Glutamatergic neuron (in vitro differentiated cells): ENCODE data around the gene MYL10. TPM values are rescaled to one million over a fixed set of nuclear protein-coding genes. Genes with fewer than 3 reads are reported as not detected.

Experiments used
- DNase-seq: peaks from one replicate; pipeline ENCODE4 v3.0.0; 2022
- H3K27ac Mint-ChIP-seq: one replicate; pipeline ENCODE4 v1.8.0; 2020; ENCODE audit warnings: mild to moderate bottlenecking, mixed read lengths, inconsistent platforms; ENCODE audit not compliant: unreplicated experiment
- H3K27me3 Mint-ChIP-seq: one replicate; pipeline ENCODE4 v1.8.0; 2020; ENCODE audit warnings: mild to moderate bottlenecking, moderate library complexity, mixed read lengths, inconsistent platforms; ENCODE audit not compliant: unreplicated experiment
- H3K36me3 Mint-ChIP-seq: one replicate; pipeline ENCODE4 v1.8.0; 2020; ENCODE audit warnings: mild to moderate bottlenecking, mixed read lengths, inconsistent platforms; ENCODE audit not compliant: unreplicated experiment
- H3K4me1 Mint-ChIP-seq: one replicate; pipeline ENCODE4 v1.8.0; 2020; ENCODE audit warnings: mild to moderate bottlenecking, low read depth, mixed read lengths, inconsistent platforms; ENCODE audit not compliant: unreplicated experiment
- H3K4me3 Mint-ChIP-seq: one replicate; pipeline ENCODE4 v1.8.0; 2020; ENCODE audit warnings: mild to moderate bottlenecking, mixed read lengths, inconsistent platforms; ENCODE audit not compliant: unreplicated experiment
- H3K9me3 Mint-ChIP-seq: one replicate; pipeline ENCODE4 v1.8.0; 2020; ENCODE audit warnings: mild to moderate bottlenecking, moderate library complexity, mixed read lengths, inconsistent platforms; ENCODE audit not compliant: unreplicated experiment
- CTCF ChIP-seq: fragments of 200-600 bp; sonication (generic); IDR thresholded peaks from one replicate; pipeline ENCODE4 v1.5.0; 2021; ENCODE audit not compliant: partially characterized antibody, unreplicated experiment
- total RNA-seq: library from RNA; stranded (reverse); fragmentation: NEBNext Ultra II Directional; extraction: Animal tissue kit (Norgen Biotek cat#: 25700); gene quantifications from one replicate; pipeline ENCODE4 v1.2.1, GENCODE V29; 2021; ENCODE audit not compliant: unreplicated experiment

MYL10 gene
- total RNA-seq, 1 donor from 2014 or later: not detected

- Mint-ChIP-seq H3K4me3 (no peak overlapping the region), H3K9me3 (peaks cover 2% of the 10 kb centered on the region), H3K27ac (no peak overlapping the region), H3K36me3 (no peaks in the 10 kb centered on the region), H3K4me1 (no peaks in the 10 kb centered on the region), H3K27me3 (peaks cover 8% of the 10 kb centered on the region)
- TF ChIP-seq CTCF: no peak
- DNase-seq: no peak
Observed at GRCh38 chr7:101666293-101666692, 37.2 kb upstream of the MYL10 start.

GRCh38 chr7:101664893-101665471 is 35.9 kb upstream of the MYL10 start:
- no peak for TF ChIP-seq CTCF
- H3K27me3 Mint-ChIP-seq: peaks cover 6% of the 10 kb centered on the region
- DNase-seq: no peak
- H3K9me3 Mint-ChIP-seq: peaks cover 2% of the 10 kb centered on the region
- no peaks in the 10 kb centered on the region for H3K36me3 Mint-ChIP-seq
- no peaks in the 10 kb centered on the region for H3K4me1 Mint-ChIP-seq
- no peak overlapping the region for H3K4me3 Mint-ChIP-seq
- no peak overlapping the region for H3K27ac Mint-ChIP-seq

- DNase-seq: no peak
- Mint-ChIP-seq H3K27me3 (peaks cover 6% of the 10 kb centered on the region), H3K27ac (no peak overlapping the region), H3K36me3 (no peaks in the 10 kb centered on the region), H3K4me3 (no peak overlapping the region), H3K4me1 (no peaks in the 10 kb centered on the region), H3K9me3 (peaks cover 2% of the 10 kb centered on the region)
- TF ChIP-seq CTCF: no peak
Observed at GRCh38 chr7:101664436-101664835, 35.3 kb upstream of the MYL10 start.

- Mint-ChIP-seq H3K9me3 (peaks cover 2% of the 10 kb centered on the region), H3K27ac (no peak overlapping the region), H3K4me1 (no peaks in the 10 kb centered on the region), H3K4me3 (no peak overlapping the region), H3K27me3 (peaks cover 6% of the 10 kb centered on the region), H3K36me3 (no peaks in the 10 kb centered on the region)
- no peak for TF ChIP-seq CTCF
- no peak for DNase-seq
Observed at GRCh38 chr7:101663747-101664146, 34.7 kb upstream of the MYL10 start.

- H3K36me3 Mint-ChIP-seq: no peaks in the 10 kb centered on the region
- TF ChIP-seq CTCF: no peak
- peaks cover 6% of the 10 kb centered on the region for H3K27me3 Mint-ChIP-seq
- DNase-seq: no peak
- no peak overlapping the region for H3K27ac Mint-ChIP-seq
- no peak overlapping the region for H3K4me3 Mint-ChIP-seq
- H3K4me1 Mint-ChIP-seq: no peaks in the 10 kb centered on the region
- H3K9me3 Mint-ChIP-seq: peaks cover 2% of the 10 kb centered on the region
Observed at GRCh38 chr7:101662447-101662998, 33.4 kb upstream of the MYL10 start.
